ENCODE measurements around the gene NEAT1.

DNA sequence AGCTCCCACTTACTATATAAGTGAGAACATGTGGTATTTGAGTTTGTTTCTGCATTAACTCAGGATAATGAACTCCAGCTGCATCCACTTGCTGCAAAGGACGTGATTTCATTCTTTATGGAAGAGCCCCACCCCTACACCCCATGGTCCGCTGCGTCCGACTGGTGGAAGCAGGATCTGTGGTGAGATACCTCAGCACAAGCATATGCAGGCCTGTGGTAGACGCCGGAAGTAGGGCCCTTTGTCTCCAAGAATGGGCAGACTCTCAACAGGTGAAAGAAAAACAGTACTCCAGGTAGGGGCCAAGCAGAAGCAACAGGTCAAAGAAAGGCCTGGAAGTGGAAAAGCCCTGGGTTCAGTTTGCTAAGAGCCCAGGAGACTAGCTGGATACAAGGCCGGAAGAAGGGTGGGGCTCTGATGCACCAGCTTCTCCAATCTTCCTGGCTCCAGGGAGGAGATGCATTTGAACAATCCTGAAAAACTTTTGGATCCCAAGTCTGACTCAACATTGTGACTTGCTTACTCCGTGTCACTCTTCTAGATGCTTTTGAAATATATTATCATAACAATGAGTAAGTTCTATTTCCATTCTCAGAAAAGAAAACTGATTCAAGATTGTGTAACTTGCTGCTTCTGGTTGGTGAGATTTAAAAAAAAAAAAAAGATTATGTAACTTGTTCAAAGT, 30.4 kb downstream of the NEAT1 start:
- no peak for TF ChIP-seq EZH2 (IDR thresholded peaks at IDR 0.05; ENCODE audit: insufficient read depth, poor library complexity, severe bottlenecking)
- TF ChIP-seq EZH2phosphoT487 (IDR thresholded peaks at IDR 0.05; ENCODE audit: insufficient read depth, low read depth) = no peak
